Parathyroid adenoma (tissue), 2 donors: Measurements from ENCODE around the gene WBP2.

ENCODE experiments used
- H2AFZ ChIP-seq: fragments of 300-600 bp; sonication (generic); one replicate; pipeline ENCODE4 v1.7.0; 2017; ENCODE audit warnings: antibody characterized with exemption, mild to moderate bottlenecking
- H3K27ac ChIP-seq: fragments of 300-600 bp; sonication (generic); one replicate; pipeline ENCODE4 v1.7.0; 2017
- H3K27me3 ChIP-seq: fragments of 300-600 bp; sonication (generic); one replicate; pipeline ENCODE4 v1.7.0; 2017; ENCODE audit warnings: low read length; ENCODE audit not compliant: control insufficient read depth, insufficient read depth
- H3K36me3 ChIP-seq: fragments of 300-600 bp; sonication (generic); one replicate; pipeline ENCODE4 v1.7.0; 2017; ENCODE audit warnings: low read length; ENCODE audit not compliant: control insufficient read depth, insufficient read depth
- H3K4me1 ChIP-seq: fragments of 300-600 bp; sonication (generic); one replicate; pipeline ENCODE4 v1.7.0; 2017; ENCODE audit warnings: control low read depth
- H3K4me2 ChIP-seq: fragments of 300-600 bp; sonication (generic); one replicate; pipeline ENCODE4 v1.7.0; 2017; ENCODE audit warnings: low read length
- H3K4me3 ChIP-seq: fragments of 300-600 bp; sonication (generic); one replicate; pipeline ENCODE4 v1.7.0; 2017; ENCODE audit warnings: low read depth, low read length
- H3K79me2 ChIP-seq: fragments of 300-600 bp; sonication (generic); one replicate; pipeline ENCODE4 v1.7.0; 2017; ENCODE audit warnings: control low read depth
- H3K9ac ChIP-seq: fragments of 300-600 bp; sonication (generic); one replicate; pipeline ENCODE4 v1.7.0; 2017; ENCODE audit warnings: mild to moderate bottlenecking
- H3K9me3 ChIP-seq: fragments of 300-600 bp; sonication (generic); one replicate; pipeline ENCODE4 v1.7.0; 2017; ENCODE audit warnings: low read length; ENCODE audit not compliant: control insufficient read depth
- TF ChIP-seq, protein P1 (sequence below): fragments of 300-600 bp; sonication (generic); IDR thresholded peaks from one replicate; pipeline ENCODE4 v1.7.0; 2017; ENCODE audit warnings: antibody characterized with exemption, mild to moderate bottlenecking
- donor health status: primary hyperparathyroidism.

Gene WBP2

DNA sequence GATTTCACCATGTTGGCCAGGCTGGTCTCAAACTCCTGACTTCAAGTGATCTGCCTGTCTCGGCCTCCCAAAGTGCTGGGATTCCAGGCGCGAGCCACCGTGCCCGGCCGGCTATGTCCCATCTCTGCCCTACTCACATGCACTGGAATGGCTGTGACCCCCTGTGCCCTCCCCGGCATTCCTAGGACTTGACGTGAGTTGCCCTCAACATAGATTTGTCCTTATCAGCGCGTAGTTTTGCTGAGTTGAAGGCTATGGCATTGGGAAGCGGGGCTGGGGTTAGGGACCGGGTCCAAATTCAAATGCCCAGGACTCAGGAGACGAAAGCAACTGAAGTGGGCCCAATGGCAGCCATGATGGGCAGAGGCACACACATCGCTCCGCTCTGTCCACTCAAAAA, 16.7 kb downstream of the WBP2 start:
- no peak overlapping the region for H3K9ac ChIP-seq
- H3K27ac ChIP-seq, result no peak overlapping the region
- TF ChIP-seq, protein P1, sequence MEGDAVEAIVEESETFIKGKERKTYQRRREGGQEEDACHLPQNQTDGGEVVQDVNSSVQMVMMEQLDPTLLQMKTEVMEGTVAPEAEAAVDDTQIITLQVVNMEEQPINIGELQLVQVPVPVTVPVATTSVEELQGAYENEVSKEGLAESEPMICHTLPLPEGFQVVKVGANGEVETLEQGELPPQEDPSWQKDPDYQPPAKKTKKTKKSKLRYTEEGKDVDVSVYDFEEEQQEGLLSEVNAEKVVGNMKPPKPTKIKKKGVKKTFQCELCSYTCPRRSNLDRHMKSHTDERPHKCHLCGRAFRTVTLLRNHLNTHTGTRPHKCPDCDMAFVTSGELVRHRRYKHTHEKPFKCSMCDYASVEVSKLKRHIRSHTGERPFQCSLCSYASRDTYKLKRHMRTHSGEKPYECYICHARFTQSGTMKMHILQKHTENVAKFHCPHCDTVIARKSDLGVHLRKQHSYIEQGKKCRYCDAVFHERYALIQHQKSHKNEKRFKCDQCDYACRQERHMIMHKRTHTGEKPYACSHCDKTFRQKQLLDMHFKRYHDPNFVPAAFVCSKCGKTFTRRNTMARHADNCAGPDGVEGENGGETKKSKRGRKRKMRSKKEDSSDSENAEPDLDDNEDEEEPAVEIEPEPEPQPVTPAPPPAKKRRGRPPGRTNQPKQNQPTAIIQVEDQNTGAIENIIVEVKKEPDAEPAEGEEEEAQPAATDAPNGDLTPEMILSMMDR, result no peak
- H2AFZ ChIP-seq, result no peak overlapping the region
- no peak overlapping the region for H3K4me2 ChIP-seq
- no peaks in the 10 kb centered on the region for H3K36me3 ChIP-seq
- H3K4me3 ChIP-seq, result no peak overlapping the region
- no peaks in the 10 kb centered on the region for H3K9me3 ChIP-seq
- no peaks in the 10 kb centered on the region for H3K79me2 ChIP-seq
- H3K27me3 ChIP-seq, result no peaks in the 10 kb centered on the region
- H3K4me1 ChIP-seq, result no peaks in the 10 kb centered on the region

DNA sequence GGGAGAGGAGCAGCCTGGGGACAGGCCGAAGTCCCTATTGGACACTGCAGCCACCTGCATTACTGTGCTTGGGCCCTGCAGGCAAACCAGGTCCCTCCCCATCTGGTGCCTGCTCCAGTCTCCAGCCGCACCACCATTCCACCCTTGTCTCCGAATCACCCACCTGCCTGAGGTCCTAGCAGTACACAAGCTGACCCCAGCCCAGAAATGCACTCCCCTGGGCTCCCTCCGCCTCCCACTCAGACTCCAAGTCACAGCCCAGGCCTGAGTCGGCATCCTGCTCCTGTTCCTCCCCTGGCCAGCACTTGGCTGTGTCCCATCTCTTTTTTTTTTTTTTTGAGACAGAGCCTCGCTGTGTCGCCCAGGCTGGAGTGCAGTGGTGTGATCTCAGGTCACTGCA, 17.2 kb downstream of the WBP2 start:
- no peak overlapping the region for H3K27ac ChIP-seq
- no peaks in the 10 kb centered on the region for H3K27me3 ChIP-seq
- H3K4me3 ChIP-seq, result no peak overlapping the region
- H3K4me2 ChIP-seq, result no peak overlapping the region
- TF ChIP-seq, protein P1, result no peak
- H3K36me3 ChIP-seq, result no peaks in the 10 kb centered on the region
- no peaks in the 10 kb centered on the region for H3K79me2 ChIP-seq
- no peaks in the 10 kb centered on the region for H3K9me3 ChIP-seq
- H2AFZ ChIP-seq, result no peak overlapping the region
- H3K9ac ChIP-seq, result no peak overlapping the region
- H3K4me1 ChIP-seq, result no peaks in the 10 kb centered on the region

DNA sequence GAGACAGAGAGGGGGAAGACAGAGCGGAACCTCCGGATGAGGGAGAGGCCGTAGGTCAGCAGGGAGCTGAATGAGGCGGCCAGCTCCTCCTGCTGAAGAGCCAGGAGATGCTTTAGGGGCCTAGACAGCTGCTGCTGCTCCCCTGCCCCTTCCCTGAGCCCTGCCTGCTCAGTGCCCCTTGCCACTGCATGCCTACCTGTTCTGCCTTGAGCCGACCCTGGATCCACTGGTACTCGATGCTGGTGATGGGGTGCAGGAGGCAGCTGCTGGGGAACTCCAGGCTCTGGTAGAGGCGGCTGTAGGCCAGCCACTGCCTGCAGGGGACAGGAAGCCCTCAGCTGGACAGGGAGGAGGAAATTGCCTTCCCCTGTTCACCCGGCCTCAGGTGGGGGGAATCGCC, 18.5 kb downstream of the WBP2 start:
- H3K4me3 ChIP-seq, result no peak overlapping the region
- H3K27ac ChIP-seq, result no peak overlapping the region
- no peak overlapping the region for H3K4me2 ChIP-seq
- H3K9ac ChIP-seq, result no peak overlapping the region
- no peaks in the 10 kb centered on the region for H3K79me2 ChIP-seq
- H3K9me3 ChIP-seq, result no peaks in the 10 kb centered on the region
- no peak overlapping the region for H2AFZ ChIP-seq
- H3K4me1 ChIP-seq, result no peaks in the 10 kb centered on the region
- TF ChIP-seq, protein P1, result no peak
- no peaks in the 10 kb centered on the region for H3K36me3 ChIP-seq
- H3K27me3 ChIP-seq, result no peaks in the 10 kb centered on the region

DNA sequence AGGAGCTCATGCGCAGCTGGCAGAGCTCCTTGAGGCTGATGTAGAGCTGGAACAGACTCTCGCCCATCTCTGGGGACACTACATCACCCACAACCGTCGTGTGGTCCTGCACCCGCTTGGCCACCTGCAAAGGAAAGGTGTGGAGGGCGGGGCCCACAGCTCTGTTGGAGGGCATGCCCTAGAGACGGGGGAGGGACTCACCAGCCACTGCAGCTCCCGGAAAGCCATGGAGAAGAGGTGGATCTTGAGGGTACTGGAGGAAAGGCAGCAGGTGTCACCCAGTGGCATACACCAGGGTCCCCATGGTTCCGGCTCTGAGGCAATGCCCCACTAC, 19.5 kb downstream of the WBP2 start:
- TF ChIP-seq, protein P1, result no peak
- no peak overlapping the region for H3K9ac ChIP-seq
- H3K27ac ChIP-seq, result no peak overlapping the region
- no peaks in the 10 kb centered on the region for H3K9me3 ChIP-seq
- no peaks in the 10 kb centered on the region for H3K4me1 ChIP-seq
- no peak overlapping the region for H3K4me3 ChIP-seq
- no peaks in the 10 kb centered on the region for H3K36me3 ChIP-seq
- no peaks in the 10 kb centered on the region for H3K79me2 ChIP-seq
- H3K27me3 ChIP-seq, result no peaks in the 10 kb centered on the region
- H2AFZ ChIP-seq, result no peak overlapping the region
- no peak overlapping the region for H3K4me2 ChIP-seq

DNA sequence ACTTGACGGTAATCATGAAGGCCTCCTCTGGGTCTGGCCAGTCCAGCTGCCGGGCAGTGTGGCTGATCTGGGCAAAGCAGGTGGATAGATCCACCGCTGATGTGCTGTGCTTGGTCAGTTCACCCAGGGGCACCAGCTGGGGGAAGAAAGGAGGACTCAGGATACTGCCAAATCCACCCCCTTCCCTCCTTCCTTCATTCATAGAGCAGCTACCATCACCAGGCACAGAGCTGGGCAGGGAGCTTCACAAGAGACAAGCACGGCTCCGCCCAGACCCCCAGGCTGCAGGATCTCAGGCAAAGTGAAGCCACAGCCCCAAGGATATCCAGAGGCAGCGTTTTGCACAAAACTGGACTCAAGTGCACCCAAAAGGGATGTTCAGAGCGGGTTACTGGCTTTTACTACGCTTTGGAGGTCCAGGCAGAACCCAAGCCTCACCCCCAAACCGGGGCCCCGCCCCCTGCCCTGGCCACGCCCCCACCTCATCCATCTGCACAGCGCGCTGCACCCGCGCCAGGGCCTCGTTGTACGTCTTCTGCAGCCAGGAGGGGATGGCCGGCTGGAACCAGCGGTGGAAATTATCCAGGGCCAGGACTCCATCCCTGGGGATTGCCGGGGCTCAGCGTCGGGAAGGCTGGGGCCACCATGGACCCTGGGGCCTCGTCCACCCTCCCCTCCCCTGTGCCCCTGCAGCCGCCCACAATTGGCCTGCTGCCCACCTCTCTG, 20.0 kb downstream of the WBP2 start:
- Histone ChIP-seq H3K4me1 (no peaks in the 10 kb centered on the region), H3K79me2 (no peaks in the 10 kb centered on the region), H3K36me3 (no peaks in the 10 kb centered on the region), H2AFZ (no peak overlapping the region), H3K9ac (no peak overlapping the region), H3K27ac (no peak overlapping the region), H3K4me2 (no peak overlapping the region), H3K4me3 (no peak overlapping the region), H3K27me3 (no peaks in the 10 kb centered on the region), H3K9me3 (no peaks in the 10 kb centered on the region)
- TF ChIP-seq, protein P1, result no peak
